ENCODE results near the gene CTSH. TPM values are rescaled to one million over a fixed set of nuclear protein-coding genes. Genes with fewer than 3 reads are reported as not detected.
A peak's percentile ranks its signal among the peaks of the same experiment; 100 is the strongest.
"Not testable (repeated sequence)": the region's sequence is repeated elsewhere in the genome, so short reads cannot be mapped to it uniquely, and the experiment has no call there.

The CTSH gene
- total RNA-seq, 1 donor from 2014 or later = 67.9 TPM

DNA sequence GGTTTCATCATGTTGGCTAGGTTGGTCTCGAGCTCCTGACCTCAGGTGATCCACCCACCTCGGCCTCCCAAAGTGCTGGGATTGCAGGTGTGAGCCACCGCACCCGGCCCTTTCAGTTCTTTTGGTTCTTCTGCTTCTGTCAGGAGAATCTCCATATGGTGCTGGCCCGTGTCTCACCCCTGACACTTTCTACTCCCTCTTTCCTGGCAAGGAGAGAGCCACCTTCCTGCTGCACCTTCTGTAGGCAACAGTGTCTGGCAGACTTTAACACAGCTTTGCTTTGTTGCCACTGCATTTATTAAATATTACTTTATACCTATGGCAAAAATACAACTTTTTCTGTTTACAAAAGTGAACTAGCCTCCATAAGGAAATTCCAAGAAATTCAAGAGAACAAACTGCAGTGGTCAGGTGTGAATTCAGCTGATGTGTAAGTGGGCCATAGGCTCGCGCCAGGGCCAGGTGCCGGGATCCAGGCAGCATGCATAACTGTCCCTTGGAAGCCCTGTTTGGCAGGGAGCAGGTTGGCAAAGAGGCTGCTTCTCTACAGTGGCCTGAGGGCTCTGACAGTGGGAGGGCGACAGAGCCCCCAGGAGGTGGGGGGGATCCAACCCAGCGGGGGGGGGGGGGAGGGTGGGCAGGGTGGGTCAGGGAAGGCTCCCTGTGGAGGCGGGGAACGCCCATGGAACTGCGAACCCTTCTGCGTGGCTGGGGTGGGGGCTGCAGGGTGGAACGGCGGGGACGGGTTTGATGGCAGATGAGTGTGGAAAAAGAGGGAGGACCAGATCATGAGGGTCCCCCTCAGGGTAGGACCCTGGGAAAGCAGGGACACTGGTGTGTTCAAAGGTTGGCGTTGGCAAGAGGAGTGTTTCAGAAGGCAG is 21.1 kb downstream of the CTSH start:
- no peak for DNase-seq (ENCODE audit: low spot score)

DNA sequence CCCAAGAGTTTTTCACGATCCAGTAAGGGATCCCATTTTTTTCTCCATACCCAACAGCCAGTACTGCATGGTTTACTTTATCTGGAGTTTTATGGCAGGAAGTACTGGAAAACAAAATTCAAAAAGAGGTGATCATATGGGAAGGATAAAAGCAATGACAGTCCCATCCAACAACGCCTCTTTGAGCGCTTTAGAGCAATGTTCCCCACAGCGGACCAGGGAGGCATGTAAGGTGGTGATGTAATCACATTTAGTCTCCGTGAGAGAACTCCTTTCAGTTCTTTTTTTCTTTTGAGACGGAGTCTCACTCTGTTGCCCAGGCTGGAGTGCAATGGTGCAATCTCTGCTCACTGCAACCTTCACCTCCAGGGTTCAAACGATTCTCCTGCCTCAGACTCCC is 21.8 kb downstream of the CTSH start:
- no peak for DNase-seq (ENCODE audit: low spot score)

DNA sequence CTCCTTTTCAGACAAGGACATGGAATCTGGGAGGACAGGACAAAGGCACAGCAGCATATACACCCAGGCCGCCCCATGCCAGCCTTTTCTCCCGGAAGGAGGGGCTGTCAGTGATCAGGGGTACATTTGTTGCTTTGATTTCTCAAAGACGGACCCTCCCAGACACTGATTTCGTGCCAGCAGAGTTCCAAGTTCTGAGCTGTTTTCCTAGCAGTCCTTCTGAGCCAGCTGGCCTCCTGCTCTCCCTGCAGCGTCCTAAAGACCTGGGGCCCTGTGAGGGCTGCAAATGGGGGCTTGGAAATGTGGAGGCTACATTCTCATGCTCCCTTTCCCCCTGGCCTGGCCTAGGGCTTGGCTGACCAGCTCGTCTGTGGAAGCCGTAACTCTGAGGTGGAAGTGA is 22.3 kb downstream of the CTSH start:
- peak; percentile 68 for DNase-seq (ENCODE audit: low spot score)

DNA sequence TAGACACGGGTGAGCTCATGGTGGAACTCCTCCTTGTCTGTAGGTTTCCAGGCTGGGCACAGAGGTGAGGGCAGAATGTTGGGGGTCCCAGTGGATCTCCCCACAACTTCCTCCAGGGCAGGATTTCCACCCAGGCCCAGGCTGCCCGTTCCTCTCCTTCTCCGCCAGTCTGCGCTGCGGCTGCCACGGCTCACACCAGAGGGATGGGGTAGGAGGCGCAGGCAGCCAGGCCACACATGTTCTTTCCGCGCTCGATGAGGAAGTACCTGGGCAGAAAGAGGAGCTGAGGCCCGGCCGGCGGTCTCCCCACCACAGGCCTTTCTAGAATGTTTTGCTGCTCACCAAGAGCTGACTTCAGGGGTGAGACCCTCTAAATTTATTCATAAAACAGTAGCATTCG is 22.9 kb downstream of the CTSH start:
- DNase-seq (ENCODE audit: low spot score) = peak; percentile 73

- no peak for DNase-seq (ENCODE audit: low spot score)
These were observed 23.3 kb downstream of the CTSH start for GRCh38 chr15:78921517-78921916.

DNA sequence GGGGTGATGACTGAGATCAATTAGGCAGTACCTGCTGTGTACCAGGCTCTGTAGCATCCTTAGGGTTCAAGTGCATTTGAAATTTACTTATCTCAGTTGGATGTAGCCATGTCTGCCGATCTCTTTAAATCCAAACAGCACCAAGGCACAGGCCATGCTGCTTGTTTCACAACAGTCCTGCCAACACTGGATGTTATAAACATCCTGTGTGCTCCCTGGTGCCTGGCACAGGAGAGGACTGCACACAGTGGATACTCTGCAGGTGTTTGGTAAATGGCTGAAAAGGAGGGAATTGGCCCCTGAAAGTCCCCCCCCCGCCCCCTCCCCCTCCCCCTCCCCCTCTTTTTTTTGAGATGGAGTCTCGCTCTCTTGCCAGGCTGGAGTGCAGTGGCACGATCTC is 27.0 kb downstream of the CTSH start:
- DNase-seq (ENCODE audit: low spot score) = no peak

DNA sequence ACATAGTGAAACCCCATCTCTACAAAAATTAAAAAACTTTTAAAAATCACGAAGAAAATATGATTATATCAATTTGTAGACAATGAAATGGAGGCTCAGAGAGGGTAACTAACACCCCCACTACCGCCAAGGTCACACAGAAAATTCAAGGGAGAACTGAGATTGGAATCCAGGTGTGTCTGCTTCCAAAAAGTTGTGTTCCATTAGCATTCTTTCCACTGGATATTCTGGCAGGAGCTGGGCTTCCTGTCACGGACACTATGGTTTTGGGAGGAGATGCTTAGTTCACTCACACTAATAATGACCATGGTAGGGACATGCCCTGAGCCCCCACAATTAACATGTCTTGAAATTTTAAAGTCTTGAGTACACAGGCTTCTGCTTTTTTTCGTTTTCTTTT is 28.8 kb downstream of the CTSH start:
- no peak for DNase-seq (ENCODE audit: low spot score)

GRCh38 chr15:78915341-78916087 is 29.3 kb downstream of the CTSH start:
- peak; percentile 85 for DNase-seq (ENCODE audit: low spot score)

DNA sequence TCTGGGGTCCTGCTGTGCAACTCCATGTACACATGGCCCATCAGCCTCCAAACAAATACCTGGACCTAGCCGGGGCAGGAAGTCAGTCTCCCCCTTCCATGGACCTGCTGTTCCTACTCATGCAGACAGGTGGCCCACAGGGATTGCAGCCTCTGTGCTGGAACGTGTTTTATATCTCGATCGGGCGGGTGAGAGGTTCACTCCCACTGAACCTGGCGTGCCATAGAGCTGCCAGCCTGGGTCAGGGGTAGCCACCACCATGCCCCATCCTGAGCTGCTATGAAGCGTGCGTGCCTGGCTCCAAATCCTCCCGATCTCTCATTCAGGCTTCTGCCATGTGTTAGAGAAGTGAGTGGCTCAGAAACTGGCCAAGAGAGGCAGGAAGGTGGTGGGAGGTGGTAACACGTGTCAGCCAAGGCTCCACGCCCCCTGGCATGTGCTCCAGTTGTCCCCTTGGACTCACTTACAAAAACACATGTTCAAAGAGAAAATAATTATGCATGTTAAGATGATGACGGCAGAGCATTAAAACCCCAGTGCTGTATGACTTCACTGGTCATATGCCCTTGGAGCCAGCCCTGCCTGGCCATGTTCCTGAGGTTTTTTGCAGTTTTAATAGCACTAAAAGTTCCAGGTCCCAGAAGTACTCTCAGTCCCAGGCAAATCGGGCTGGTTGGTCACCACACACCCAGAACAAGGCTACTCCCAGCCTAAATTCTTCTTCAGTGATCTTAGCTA is 30.6 kb downstream of the CTSH start:
- DNase-seq (ENCODE audit: low spot score) = peak; percentile 85

GRCh38 chr15:78913012-78913411 is 31.8 kb downstream of the CTSH start:
- no peak for DNase-seq (ENCODE audit: low spot score)

- no peak for DNase-seq (ENCODE audit: low spot score)
These were observed 32.5 kb downstream of the CTSH start for GRCh38 chr15:78912316-78912715.

- DNase-seq (ENCODE audit: low spot score) = no peak
These were observed 34.6 kb downstream of the CTSH start for GRCh38 chr15:78910271-78910670.

DNA sequence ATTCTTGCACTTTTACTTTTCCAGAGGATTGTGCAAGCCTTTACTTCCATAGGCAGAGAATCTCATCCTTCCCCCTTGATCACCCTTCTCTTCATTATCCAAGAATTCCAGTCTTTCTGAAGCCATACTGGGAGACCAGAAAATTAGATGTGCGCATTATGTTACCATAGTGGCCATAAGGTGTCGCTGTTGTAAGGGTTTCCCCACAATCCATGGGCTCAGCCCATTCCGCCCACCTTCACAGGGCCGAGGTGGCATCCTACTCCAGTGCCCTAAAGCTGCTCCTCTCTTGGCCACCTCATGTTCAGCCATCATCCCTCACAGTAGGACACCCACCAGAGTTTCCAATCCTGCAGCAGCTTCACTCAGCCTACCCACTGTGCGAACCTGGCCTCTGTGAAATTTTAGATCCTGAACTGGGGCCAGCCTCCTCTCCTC is 35.0 kb downstream of the CTSH start:
- DNase-seq (ENCODE audit: low spot score) = no peak

- DNase-seq (ENCODE audit: low spot score) = no peak
These were observed 35.6 kb downstream of the CTSH start for GRCh38 chr15:78909160-78909695.

DNA sequence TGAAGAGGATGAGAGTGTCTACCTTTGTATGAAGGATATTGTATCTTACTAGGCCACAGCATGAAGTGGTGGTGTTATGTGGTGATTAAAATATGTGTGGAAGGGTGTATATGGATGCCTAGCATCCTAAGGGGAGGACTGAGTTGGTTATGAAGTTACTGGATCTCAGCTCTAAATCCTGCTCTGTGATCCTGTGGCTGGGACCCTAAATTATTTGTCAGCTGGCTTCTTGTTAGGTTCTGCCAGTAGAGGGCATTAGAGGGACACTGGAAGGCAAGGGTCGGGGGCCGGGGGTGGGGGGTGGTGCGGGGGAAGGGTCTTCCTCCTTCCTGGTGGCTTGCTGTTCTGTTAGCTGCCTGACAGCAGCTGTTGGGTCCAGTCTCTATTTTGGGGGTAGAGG is 37.3 kb downstream of the CTSH start:
- DNase-seq (ENCODE audit: low spot score) = no peak

DNA sequence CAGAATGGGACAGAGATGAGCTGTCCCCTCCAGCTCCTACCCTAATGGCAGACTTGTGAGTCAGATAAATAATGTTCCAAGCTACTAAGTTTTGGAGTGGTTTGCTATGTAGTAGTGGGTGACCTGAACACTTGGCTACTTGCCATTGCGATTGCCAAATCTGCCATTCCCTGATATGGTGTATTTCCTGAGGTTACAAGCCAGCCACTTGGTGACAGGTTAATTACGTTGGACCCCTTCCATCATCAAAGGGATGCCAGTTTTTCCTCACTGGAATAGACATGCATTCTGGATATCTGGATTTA is 38.6 kb downstream of the CTSH start:
- DNase-seq (ENCODE audit: low spot score) = no peak

DNA sequence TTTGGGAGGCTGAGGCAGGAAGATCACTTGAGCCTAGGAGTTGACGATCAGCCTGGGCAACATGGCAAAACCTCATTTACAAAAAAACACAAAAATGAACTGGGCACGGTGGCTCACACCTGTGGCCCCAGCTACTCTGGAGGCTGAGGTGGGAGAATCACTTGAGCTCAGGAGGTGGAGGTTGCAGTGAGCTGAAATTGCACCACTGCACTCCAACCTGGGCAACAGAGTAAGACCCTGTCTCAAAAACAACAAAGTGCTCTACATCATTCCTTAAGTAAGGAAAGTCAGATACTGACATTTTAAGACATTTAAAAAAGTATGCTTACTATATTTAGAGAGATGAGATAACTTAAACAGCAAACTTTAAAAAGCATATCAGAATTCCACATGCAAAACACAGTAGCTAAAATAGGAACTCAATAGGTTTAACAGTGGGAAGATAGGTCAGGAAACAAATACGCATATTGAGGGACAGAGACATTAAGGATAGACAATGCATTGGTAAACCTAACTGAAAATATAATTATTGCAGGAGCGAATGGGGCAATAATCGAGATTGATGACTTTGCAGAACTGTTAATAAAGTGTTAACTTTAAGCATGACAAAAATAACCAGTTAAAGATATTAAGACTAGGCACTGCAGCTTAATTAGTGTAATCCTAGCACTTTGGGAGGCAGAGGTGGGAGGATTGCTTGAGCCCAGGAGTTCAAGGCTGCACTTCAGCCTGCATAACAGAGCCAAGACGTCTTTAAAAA is 40.1 kb downstream of the CTSH start:
- no peak for DNase-seq (ENCODE audit: low spot score)

- not testable (repeated sequence) for DNase-seq (ENCODE audit: low spot score)
These were observed 42.4 kb downstream of the CTSH start for GRCh38 chr15:78902281-78903032.

- not testable (repeated sequence) for DNase-seq (ENCODE audit: low spot score)
These were observed 43.9 kb downstream of the CTSH start for GRCh38 chr15:78900819-78901533.

DNA sequence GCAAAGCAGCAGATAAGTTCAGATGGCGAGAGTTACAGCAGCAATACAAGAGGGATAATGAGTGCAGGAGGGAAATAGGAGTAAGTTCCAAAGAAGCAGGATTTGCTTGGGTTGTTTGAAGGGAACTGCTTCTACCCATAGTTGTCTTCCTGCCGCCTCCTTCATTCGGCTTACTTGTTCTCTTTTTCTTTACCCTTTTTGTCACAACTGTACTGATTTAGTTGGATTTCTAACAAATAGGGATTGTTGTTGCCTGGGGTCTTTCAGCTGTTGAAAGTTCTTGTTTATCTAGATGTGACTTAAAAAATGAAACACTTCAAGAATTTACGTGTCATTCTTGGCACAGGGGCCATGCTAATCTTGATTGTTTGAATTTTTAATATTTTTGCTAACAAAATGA is 46.3 kb downstream of the CTSH start:
- no peak for DNase-seq (ENCODE audit: low spot score)
